ENCODE measurements around the gene PSG6. TPM values are rescaled to one million over a fixed set of nuclear protein-coding genes. Genes with fewer than 3 reads are reported as not detected.
"Not testable (repeated sequence)": the region's sequence is repeated elsewhere in the genome, so short reads cannot be mapped to it uniquely, and the experiment has no call there.

Gene PSG6
- total RNA-seq (not detected), polyA plus RNA-seq (not detected)
- long read RNA-seq, donor 1, result 0 reads
- long read RNA-seq, donor 2, result 0 reads
- long read RNA-seq, donor 3, result 0 reads
- long read RNA-seq, donor 4, result 0 reads
- long read RNA-seq, donor 5, result 0 reads
- long read RNA-seq, donor 6, result 0 reads
- long read RNA-seq, donor 7, result 0 reads
- long read RNA-seq, donor 8, result 0 reads
- long read RNA-seq, donor 9, result 0 reads
- long read RNA-seq, donor 10, result 0 reads

- H3K36me3 ChIP-seq (replicated peaks in 1 of 2); H3K4me1 ChIP-seq (replicated peaks in 1 of 2); H3K27me3 ChIP-seq; intact Hi-C loops (cut with DNase I); H3K9me3 ChIP-seq (replicated peaks in 1 of 3); H3K27ac ChIP-seq; H3K4me3 ChIP-seq; DNase-seq: not testable (repeated sequence)
- WGBS, 4 donors, result 40 to 82% (median 74%) methylated on average over 1 of the region's 1 CpG
Measured at GRCh38 chr19:42917634-42918033, at the start of gene PSG6. PSG6 (minus strand) TSS chr19:42917894; CDS start chr19:42917792, 102 bp downstream.

- Histone ChIP-seq H3K27me3 (no peaks in the 10 kb centered on the region), H3K9me3 (replicated peaks in 1 of 3) (no peaks in the 10 kb centered on the region), H3K4me1 (replicated peaks in 1 of 2) (no peaks in the 10 kb centered on the region), H3K27ac (no peak overlapping the region), H3K36me3 (replicated peaks in 1 of 2) (no peaks in the 10 kb centered on the region), H3K4me3 (no peak overlapping the region)
- WGBS, 4 donors, result 77 to 82% (median 79%) methylated on average over 2 of the region's 2 CpGs
- DNase-seq, result no peak
- intact Hi-C loops (cut with DNase I), result no loop called here
- TF ChIP-seq POLR2A (IDR thresholded peaks at IDR 0.05), result no peak
- TF ChIP-seq CTCF (IDR thresholded peaks at IDR 0.05), result no peak
Measured at GRCh38 chr19:42965176-42965575, 47.5 kb upstream of the PSG6 start.

GRCh38 chr19:42961119-42961518 lies 43.4 kb upstream of the PSG6 start:
- WGBS, 4 donors, result 72 to 83% (median 81%) methylated on average over 6 of the region's 6 CpGs
- DNase-seq, result no peak
- no peaks in the 10 kb centered on the region for H3K27me3 ChIP-seq
- intact Hi-C loops (cut with DNase I), result no loop called here
- no peaks in the 10 kb centered on the region for H3K36me3 ChIP-seq (replicated peaks in 1 of 2)
- no peak overlapping the region for H3K27ac ChIP-seq
- TF ChIP-seq POLR2A (IDR thresholded peaks at IDR 0.05), result no peak
- no peak for TF ChIP-seq CTCF (IDR thresholded peaks at IDR 0.05)
- no peaks in the 10 kb centered on the region for H3K4me1 ChIP-seq (replicated peaks in 1 of 2)
- H3K9me3 ChIP-seq (replicated peaks in 1 of 3), result no peaks in the 10 kb centered on the region
- H3K4me3 ChIP-seq, result no peak overlapping the region

- H3K4me1 ChIP-seq (replicated peaks in 1 of 2); H3K27ac ChIP-seq; intact Hi-C loops (cut with DNase I); H3K27me3 ChIP-seq; H3K9me3 ChIP-seq (replicated peaks in 1 of 3); H3K36me3 ChIP-seq (replicated peaks in 1 of 2); H3K4me3 ChIP-seq; DNase-seq: not testable (repeated sequence)
- WGBS, 4 donors, result 56 to 73% (median 66%) methylated on average over 4 of the region's 4 CpGs
Measured at GRCh38 chr19:42952126-42952525, 34.4 kb upstream of the PSG6 start.

- intact Hi-C loops (cut with DNase I); H3K9me3 ChIP-seq (replicated peaks in 1 of 3); DNase-seq; H3K4me1 ChIP-seq (replicated peaks in 1 of 2); H3K4me3 ChIP-seq; H3K36me3 ChIP-seq (replicated peaks in 1 of 2); H3K27me3 ChIP-seq; H3K27ac ChIP-seq: not testable (repeated sequence)
- 26 to 63% (median 48%) methylated on average over 2 of the region's 2 CpGs for WGBS, 4 donors
Measured at GRCh38 chr19:42951476-42951875, 33.8 kb upstream of the PSG6 start.

- Histone ChIP-seq H3K4me3 (no peak overlapping the region), H3K27ac (no peak overlapping the region), H3K27me3 (no peaks in the 10 kb centered on the region), H3K4me1 (replicated peaks in 1 of 2) (no peaks in the 10 kb centered on the region), H3K9me3 (replicated peaks in 1 of 3) (no peaks in the 10 kb centered on the region), H3K36me3 (replicated peaks in 1 of 2) (no peaks in the 10 kb centered on the region)
- TF ChIP-seq POLR2A (IDR thresholded peaks at IDR 0.05) (no peak), CTCF (IDR thresholded peaks at IDR 0.05) (peak in 3 of 6 experiments; percentile 13 to 30 (median 22))
- 35 to 44% (median 41%) methylated on average over 13 of the region's 13 CpGs for WGBS, 4 donors
- peak in 1 of 7 donors; percentile 5 for DNase-seq
- intact Hi-C loops (cut with DNase I), result no loop called here
Measured at GRCh38 chr19:42942187-42942789, 24.6 kb upstream of the PSG6 start.

- H3K27me3 ChIP-seq; H3K4me1 ChIP-seq (replicated peaks in 1 of 2); intact Hi-C loops (cut with DNase I); DNase-seq; H3K4me3 ChIP-seq; H3K9me3 ChIP-seq (replicated peaks in 1 of 3); H3K27ac ChIP-seq; H3K36me3 ChIP-seq (replicated peaks in 1 of 2): not testable (repeated sequence)
- WGBS, 4 donors, result 77 to 96% (median 87%) methylated on average over 3 of the region's 3 CpGs
Measured at GRCh38 chr19:42937107-42937506, 19.4 kb upstream of the PSG6 start, which contains the start of gene PSG7. PSG7 (minus strand) TSS chr19:42937207; CDS start chr19:42937076, 131 bp downstream.

- DNase-seq; H3K36me3 ChIP-seq (replicated peaks in 1 of 2); H3K4me1 ChIP-seq (replicated peaks in 1 of 2); H3K27me3 ChIP-seq; H3K27ac ChIP-seq; H3K9me3 ChIP-seq (replicated peaks in 1 of 3); H3K4me3 ChIP-seq; intact Hi-C loops (cut with DNase I): not testable (repeated sequence)
Measured at GRCh38 chr19:42934726-42935125, 17.0 kb upstream of the PSG6 start.

All from adrenal gland (tissue), 19 donors.